ENCODE data around the gene ADAMTS2.
"Not testable (repeated sequence)": the region's sequence is repeated elsewhere in the genome, so short reads cannot be mapped to it uniquely, and the experiment has no call there.

The ADAMTS2 gene

GRCh38 chr5:179217956-179218942, 127.0 kb downstream of the ADAMTS2 start:
- DNase-seq (ENCODE audit: low spot score) = no peak
- TF ChIP-seq, protein P1, sequence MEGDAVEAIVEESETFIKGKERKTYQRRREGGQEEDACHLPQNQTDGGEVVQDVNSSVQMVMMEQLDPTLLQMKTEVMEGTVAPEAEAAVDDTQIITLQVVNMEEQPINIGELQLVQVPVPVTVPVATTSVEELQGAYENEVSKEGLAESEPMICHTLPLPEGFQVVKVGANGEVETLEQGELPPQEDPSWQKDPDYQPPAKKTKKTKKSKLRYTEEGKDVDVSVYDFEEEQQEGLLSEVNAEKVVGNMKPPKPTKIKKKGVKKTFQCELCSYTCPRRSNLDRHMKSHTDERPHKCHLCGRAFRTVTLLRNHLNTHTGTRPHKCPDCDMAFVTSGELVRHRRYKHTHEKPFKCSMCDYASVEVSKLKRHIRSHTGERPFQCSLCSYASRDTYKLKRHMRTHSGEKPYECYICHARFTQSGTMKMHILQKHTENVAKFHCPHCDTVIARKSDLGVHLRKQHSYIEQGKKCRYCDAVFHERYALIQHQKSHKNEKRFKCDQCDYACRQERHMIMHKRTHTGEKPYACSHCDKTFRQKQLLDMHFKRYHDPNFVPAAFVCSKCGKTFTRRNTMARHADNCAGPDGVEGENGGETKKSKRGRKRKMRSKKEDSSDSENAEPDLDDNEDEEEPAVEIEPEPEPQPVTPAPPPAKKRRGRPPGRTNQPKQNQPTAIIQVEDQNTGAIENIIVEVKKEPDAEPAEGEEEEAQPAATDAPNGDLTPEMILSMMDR (IDR thresholded peaks at IDR 0.05; ENCODE audit: extremely low read depth, insufficient read depth, missing control alignments) = no peak
- in situ Hi-C loops (cut with MboI; ENCODE audit: low pct_unique_long_range_greater_than_20kb, low sequenced_read_pairs, unreplicated experiment) = no loop called here

GRCh38 chr5:179217356-179217755, 127.9 kb downstream of the ADAMTS2 start:
- TF ChIP-seq, protein P1 (IDR thresholded peaks at IDR 0.05; ENCODE audit: extremely low read depth, insufficient read depth, missing control alignments) = no peak
- DNase-seq (ENCODE audit: low spot score) = no peak
- in situ Hi-C loops (cut with MboI; ENCODE audit: low pct_unique_long_range_greater_than_20kb, low sequenced_read_pairs, unreplicated experiment) = no loop called here

DNA sequence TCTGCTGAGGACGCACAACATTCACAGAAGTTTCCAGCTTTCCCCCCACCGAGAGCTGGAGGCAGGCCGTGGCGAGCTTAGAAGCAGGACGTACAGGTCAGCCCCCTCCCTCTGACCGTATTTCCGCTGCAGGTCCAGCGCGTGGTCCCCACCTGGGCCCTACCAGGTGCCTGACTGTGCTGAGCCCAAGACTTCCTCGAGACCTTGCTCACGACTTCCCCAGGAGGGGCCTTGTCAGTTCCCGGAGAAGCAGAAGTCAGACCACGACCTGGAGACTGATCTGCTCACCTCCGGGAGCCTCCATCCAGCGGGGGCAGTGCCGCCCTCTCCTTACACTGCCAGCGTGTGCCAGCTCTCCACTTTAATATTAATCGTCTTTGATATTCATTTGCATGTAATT, 128.9 kb downstream of the ADAMTS2 start:
- in situ Hi-C loops (cut with MboI; ENCODE audit: low pct_unique_long_range_greater_than_20kb, low sequenced_read_pairs, unreplicated experiment); DNase-seq (ENCODE audit: low spot score): not testable (repeated sequence)

- TF ChIP-seq, protein P1 (IDR thresholded peaks at IDR 0.05; ENCODE audit: extremely low read depth, insufficient read depth, missing control alignments) = no peak
- no peak for DNase-seq (ENCODE audit: low spot score)
- in situ Hi-C loops (cut with MboI; ENCODE audit: low pct_unique_long_range_greater_than_20kb, low sequenced_read_pairs, unreplicated experiment) = no loop called here
These were observed 129.7 kb downstream of the ADAMTS2 start for GRCh38 chr5:179215576-179215975.

DNA sequence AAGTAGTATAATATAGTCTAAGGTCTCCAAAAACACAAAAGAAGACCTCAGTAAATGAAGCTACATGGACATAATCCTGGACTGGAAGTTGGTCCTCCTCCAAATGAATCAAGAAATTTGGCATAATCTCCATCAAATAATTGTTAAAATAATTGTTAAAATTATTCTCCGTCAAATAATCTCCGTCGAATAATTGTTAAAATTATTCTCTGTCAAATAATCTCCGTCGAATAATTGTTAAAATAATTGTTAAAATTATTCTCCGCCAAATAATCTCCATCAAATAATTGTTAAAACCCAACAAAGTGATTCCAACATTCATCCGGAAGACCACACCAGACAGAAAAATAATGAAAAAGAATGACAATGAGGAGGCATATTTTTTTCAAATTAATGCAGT, 130.6 kb downstream of the ADAMTS2 start:
- no peak for DNase-seq (ENCODE audit: low spot score)
- in situ Hi-C loops (cut with MboI; ENCODE audit: low pct_unique_long_range_greater_than_20kb, low sequenced_read_pairs, unreplicated experiment) = no loop called here
- TF ChIP-seq, protein P1 (IDR thresholded peaks at IDR 0.05; ENCODE audit: extremely low read depth, insufficient read depth, missing control alignments) = no peak

DNA sequence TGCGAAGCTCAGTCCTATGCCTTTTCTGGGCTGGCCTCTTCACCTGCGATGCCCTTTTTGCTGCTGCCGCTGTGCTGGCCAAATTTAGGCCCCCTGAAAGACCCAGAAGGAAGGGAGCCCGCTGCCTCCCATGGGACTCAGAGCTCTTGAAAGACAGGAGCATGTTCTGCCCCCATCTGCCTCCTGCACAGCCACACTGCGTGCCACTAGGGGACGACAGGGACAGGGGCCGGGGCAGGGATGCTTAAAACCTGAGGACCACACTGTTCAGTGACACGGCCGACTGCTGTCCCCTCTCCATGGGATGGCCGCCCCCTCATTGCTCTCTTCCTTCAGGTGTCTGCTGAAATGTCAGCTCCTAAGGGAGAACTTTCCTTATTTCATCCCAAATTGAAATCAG, 132.4 kb downstream of the ADAMTS2 start:
- TF ChIP-seq, protein P1 (IDR thresholded peaks at IDR 0.05; ENCODE audit: extremely low read depth, insufficient read depth, missing control alignments) = no peak
- in situ Hi-C loops (cut with MboI; ENCODE audit: low pct_unique_long_range_greater_than_20kb, low sequenced_read_pairs, unreplicated experiment) = no loop called here
- DNase-seq (ENCODE audit: low spot score) = no peak

DNA sequence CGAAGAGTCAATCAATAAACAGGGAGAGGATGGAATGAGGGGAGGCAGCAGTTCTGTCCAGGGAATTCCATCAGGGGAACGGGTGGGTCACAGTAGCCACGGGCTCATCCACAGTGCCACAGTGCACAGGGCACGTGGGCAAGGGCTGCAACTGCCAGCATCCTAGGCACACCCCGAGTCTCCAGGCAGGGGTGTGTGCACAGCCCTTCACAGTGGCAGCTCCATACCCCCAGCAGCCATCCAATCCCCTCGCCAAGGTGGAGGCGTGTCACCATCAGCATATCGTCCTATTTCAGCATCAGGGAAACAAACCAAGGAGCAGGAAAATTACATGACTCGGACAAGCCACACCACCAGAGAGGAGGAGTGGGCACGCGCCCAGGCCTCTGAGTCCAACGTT, 133.6 kb downstream of the ADAMTS2 start:
- DNase-seq (ENCODE audit: low spot score) = no peak
- TF ChIP-seq, protein P1 (IDR thresholded peaks at IDR 0.05; ENCODE audit: extremely low read depth, insufficient read depth, missing control alignments) = no peak
- in situ Hi-C loops (cut with MboI; ENCODE audit: low pct_unique_long_range_greater_than_20kb, low sequenced_read_pairs, unreplicated experiment) = no loop called here

Data from GM13977 (cell line).